ENCODE data around the gene MANBA.

DNA sequence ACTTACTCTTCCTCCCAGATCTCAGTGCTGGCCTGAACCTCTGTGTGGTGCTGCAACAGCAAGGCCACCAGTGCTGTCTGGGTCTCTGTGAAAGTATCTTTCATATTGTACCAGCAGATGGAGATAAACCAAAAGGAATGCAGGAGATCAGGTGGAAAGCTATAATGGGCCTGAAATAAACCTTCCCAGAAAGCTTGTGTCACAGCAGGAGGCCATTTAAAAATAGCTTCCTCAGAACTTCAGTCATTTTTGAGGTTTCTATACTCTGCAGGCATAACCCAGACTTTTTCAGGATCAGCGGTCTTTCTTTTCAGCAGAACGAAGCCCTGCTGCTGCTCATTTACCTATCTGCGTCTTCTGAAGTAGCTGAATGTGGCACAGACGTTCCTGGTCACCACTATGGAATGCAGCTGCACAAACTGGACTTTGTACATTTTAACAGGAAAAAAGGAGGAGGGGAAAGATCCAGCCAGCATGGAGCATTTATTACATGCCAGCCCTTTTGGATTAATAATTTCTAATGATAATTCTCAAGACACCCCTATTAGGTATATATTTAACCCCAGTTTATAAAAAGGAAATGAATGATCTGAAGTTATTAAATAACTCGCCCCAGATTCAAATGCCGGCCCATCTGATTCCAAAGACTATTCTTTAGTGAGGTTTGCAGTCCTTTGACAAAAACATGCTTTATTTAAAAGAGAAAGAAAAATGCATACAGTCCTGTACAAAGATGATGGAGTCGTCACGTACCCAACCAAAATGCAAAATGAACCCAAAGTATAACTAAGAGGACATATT is 139.9 kb downstream of the MANBA start:
- TF ChIP-seq CTCF (IDR thresholded peaks at IDR 0.05): peak in 1 of 3 experiments; percentile 13
- no peak for TF ChIP-seq POLR2AphosphoS5 (IDR thresholded peaks at IDR 0.05; ENCODE audit: insufficient read depth in 1 of 2, low read depth in 1 of 2)
